GM12878 (cell line): ENCODE results near the gene RNF150.

Experiments
- BHLHE40 ChIP-seq, 2 experiments: fragments of 450-650 bp in 1 of 2; IDR thresholded peaks; 2 replicates each; pipeline ENCODE4 v1.6.1; 2011 to 2017; ENCODE audit warnings: low read depth in 2 of 2, borderline replicate concordance in 1 of 2, improper control_type of control experiment in 1 of 2, low read length in 1 of 2, mild to moderate bottlenecking in 1 of 2
- CREB1 ChIP-seq: IDR thresholded peaks from 2 replicates; pipeline ENCODE4 v1.6.1; 2012; ENCODE audit warnings: low read depth, mild to moderate bottlenecking, inconsistent platforms
- ESRRA ChIP-seq: IDR thresholded peaks from 2 replicates; pipeline ENCODE4 v1.6.1; 2012; ENCODE audit warnings: mild to moderate bottlenecking, low read length, improper control_type of control experiment
- MAX ChIP-seq: IDR thresholded peaks from 2 replicates; pipeline ENCODE4 v1.6.1; 2012; ENCODE audit warnings: low read depth, low read length, improper control_type of control experiment
- MYC ChIP-seq: IDR thresholded peaks from 2 replicates; pipeline ENCODE4 v1.6.1; 2011; ENCODE audit warnings: mild to moderate bottlenecking, low read length, moderate library complexity, inconsistent platforms; ENCODE audit not compliant: insufficient read depth, insufficient replicate concordance, insufficient read length, severe bottlenecking
- NRF1 ChIP-seq: conservative IDR thresholded peaks from 2 replicates; pipeline ENCODE4 v1.6.1; 2011; ENCODE audit warnings: mild to moderate bottlenecking, low read depth, low read length, improper control_type of control experiment
- POLR2A ChIP-seq: IDR thresholded peaks from 2 replicates; pipeline ENCODE4 v1.6.1; 2011; ENCODE audit warnings: low read depth, mild to moderate bottlenecking, low read length
- POLR2AphosphoS2 ChIP-seq: IDR thresholded peaks from 2 replicates; pipeline ENCODE4 v1.6.1; 2011; ENCODE audit warnings: low read depth, mild to moderate bottlenecking, low read length, improper control_type of control experiment, moderate library complexity
- RFX5 ChIP-seq: IDR thresholded peaks from 2 replicates; pipeline ENCODE4 v1.6.1; 2011; ENCODE audit warnings: low read depth, low read length, improper control_type of control experiment
- SIN3A ChIP-seq: IDR thresholded peaks from 2 replicates; pipeline ENCODE4 v1.6.1; 2012; ENCODE audit warnings: low read depth, low read length, improper control_type of control experiment
- TF ChIP-seq, protein P1 (sequence below), 3 experiments: IDR thresholded peaks in 2 of 3; conservative IDR thresholded peaks in 1 of 3; 2 replicates each; pipeline ENCODE4 v1.5.1; 2011; ENCODE audit warnings: low read depth in 3 of 3, low read length in 3 of 3, mild to moderate bottlenecking in 3 of 3, control low read depth in 2 of 3, moderate library complexity in 2 of 3, inconsistent platforms in 1 of 3, mixed read lengths in 1 of 3; ENCODE audit not compliant: control insufficient read depth in 2 of 3, insufficient read depth in 1 of 3; ENCODE audit errors: extremely low read depth in 1 of 3
- TF ChIP-seq, protein P2 (sequence below): fragments of 450-650 bp; IDR thresholded peaks from 2 replicates; pipeline ENCODE4 v1.6.1; 2017; ENCODE audit warnings: mild to moderate bottlenecking, low read depth, inconsistent platforms; ENCODE audit not compliant: poor library complexity, severe bottlenecking

- no peak for TF ChIP-seq CREB1
- TF ChIP-seq, protein P1, sequence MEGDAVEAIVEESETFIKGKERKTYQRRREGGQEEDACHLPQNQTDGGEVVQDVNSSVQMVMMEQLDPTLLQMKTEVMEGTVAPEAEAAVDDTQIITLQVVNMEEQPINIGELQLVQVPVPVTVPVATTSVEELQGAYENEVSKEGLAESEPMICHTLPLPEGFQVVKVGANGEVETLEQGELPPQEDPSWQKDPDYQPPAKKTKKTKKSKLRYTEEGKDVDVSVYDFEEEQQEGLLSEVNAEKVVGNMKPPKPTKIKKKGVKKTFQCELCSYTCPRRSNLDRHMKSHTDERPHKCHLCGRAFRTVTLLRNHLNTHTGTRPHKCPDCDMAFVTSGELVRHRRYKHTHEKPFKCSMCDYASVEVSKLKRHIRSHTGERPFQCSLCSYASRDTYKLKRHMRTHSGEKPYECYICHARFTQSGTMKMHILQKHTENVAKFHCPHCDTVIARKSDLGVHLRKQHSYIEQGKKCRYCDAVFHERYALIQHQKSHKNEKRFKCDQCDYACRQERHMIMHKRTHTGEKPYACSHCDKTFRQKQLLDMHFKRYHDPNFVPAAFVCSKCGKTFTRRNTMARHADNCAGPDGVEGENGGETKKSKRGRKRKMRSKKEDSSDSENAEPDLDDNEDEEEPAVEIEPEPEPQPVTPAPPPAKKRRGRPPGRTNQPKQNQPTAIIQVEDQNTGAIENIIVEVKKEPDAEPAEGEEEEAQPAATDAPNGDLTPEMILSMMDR (IDR thresholded peaks at IDR 0.05 in 2 of 3, conservative IDR thresholded peaks at IDR 0.05 in 1 of 3; ENCODE audit: control insufficient read depth in 2 of 3, extremely low read depth in 1 of 3, insufficient read depth in 1 of 3, low read depth in 3 of 3, low read length in 3 of 3): no peak
- no peak for TF ChIP-seq SIN3A
- no peak for TF ChIP-seq MYC
- TF ChIP-seq ESRRA: no peak
- TF ChIP-seq POLR2A: no peak
- TF ChIP-seq NRF1: no peak
- no peak for TF ChIP-seq POLR2AphosphoS2
- TF ChIP-seq BHLHE40 (IDR thresholded peaks at IDR 0.05; ENCODE audit: borderline replicate concordance in 1 of 2, low read depth in 2 of 2, low read length in 1 of 2): no peak
- TF ChIP-seq RFX5: no peak
- TF ChIP-seq, protein P2, sequence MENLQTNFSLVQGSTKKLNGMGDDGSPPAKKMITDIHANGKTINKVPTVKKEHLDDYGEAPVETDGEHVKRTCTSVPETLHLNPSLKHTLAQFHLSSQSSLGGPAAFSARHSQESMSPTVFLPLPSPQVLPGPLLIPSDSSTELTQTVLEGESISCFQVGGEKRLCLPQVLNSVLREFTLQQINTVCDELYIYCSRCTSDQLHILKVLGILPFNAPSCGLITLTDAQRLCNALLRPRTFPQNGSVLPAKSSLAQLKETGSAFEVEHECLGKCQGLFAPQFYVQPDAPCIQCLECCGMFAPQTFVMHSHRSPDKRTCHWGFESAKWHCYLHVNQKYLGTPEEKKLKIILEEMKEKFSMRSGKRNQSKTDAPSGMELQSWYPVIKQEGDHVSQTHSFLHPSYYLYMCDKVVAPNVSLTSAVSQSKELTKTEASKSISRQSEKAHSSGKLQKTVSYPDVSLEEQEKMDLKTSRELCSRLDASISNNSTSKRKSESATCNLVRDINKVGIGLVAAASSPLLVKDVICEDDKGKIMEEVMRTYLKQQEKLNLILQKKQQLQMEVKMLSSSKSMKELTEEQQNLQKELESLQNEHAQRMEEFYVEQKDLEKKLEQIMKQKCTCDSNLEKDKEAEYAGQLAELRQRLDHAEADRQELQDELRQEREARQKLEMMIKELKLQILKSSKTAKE: no peak
- TF ChIP-seq MAX: no peak
Measured at GRCh38 chr4:140819610-140820009, 313.7 kb downstream of the RNF150 start.
